DOHH2 (cell line): ENCODE results near the gene SS18L1.

Experiments used
- CTCF ChIP-seq: fragments of 200-600 bp; sonication (generic); IDR thresholded peaks from one replicate; pipeline ENCODE4 v1.5.1; 2014; ENCODE audit warnings: antibody characterized with exemption, mild to moderate bottlenecking, low read depth, low read length; ENCODE audit not compliant: poor library complexity, severe bottlenecking
- EZH2phosphoT487 ChIP-seq: fragments of 200-600 bp; sonication (generic); IDR thresholded peaks from 2 replicates; pipeline ENCODE4 v1.6.1; 2017; ENCODE audit warnings: borderline replicate concordance, mild to moderate bottlenecking, antibody characterized with exemption, low read length, moderate library complexity, mixed read lengths

GRCh38 chr20:62141397-62142251 lies 1.9 kb upstream of the SS18L1 start:
- TF ChIP-seq CTCF (peak; percentile 66), EZH2phosphoT487 (no peak)
